ENCODE data around the gene NLGN4Y.

Gene NLGN4Y

DNA sequence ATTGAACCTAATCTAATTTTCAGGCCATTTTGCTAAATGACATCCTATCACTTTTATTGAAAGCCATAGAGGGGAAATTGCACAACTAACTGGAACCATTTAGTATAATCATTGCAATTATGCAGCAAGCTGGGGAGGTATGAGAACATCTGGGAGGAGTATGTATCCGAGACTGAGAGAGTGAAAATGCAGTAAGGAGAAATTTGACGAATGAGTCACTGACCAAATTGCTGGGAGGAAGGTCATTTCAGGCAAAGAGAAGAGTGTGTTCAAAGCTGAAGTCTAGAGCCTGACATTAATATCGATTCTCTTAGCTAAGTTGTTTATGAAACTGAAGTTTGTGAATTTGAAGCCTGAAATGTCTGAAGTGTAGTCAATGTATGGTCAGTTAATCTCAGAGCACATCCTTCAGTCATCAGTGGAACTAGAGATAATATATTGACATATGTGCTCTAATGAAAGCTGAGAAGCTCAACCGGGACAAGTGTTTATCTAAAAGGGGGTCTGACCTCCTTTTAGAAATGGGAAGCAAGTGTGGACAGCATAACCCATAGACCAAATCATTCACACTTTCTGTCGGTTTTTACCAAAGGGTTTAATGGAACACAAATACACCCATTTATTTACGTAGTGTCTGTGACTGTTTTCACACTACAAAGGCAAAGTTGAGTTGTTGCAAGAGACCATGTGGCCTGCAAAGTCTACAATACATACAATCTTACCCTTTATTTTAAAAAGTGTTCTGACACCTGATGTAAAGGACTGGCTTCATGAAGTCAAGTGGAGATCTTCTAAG lies 120.0 kb downstream of the NLGN4Y start:
- DNase-seq (ENCODE audit: low read depth in 2 of 2): no peak

DNA sequence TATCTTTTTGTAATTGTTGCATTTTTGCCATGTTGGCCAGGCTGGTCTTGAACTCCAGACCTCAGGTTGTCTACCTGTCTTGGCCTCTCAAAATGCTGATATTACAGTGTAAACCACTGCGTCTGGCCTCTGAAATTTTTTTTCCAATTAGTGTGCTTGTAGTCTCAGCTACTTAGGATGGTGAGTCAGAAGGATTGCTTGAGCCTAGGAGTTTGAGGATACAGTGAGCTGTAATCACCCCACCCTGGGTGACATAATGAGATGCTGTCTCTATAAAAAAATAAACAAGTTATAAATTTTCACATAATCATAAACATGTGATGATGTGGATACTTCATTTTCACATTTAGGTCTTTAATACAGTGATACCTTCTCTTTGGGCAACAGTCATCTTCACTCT lies 154.9 kb downstream of the NLGN4Y start:
- no peak for DNase-seq (ENCODE audit: low read depth in 2 of 2)

GRCh38 chrY:14694543-14694942 lies 170.2 kb downstream of the NLGN4Y start:
- no peak for DNase-seq (ENCODE audit: low read depth in 2 of 2)

GRCh38 chrY:14708158-14708557 lies 183.8 kb downstream of the NLGN4Y start:
- DNase-seq (ENCODE audit: low read depth in 2 of 2): no peak

DNA sequence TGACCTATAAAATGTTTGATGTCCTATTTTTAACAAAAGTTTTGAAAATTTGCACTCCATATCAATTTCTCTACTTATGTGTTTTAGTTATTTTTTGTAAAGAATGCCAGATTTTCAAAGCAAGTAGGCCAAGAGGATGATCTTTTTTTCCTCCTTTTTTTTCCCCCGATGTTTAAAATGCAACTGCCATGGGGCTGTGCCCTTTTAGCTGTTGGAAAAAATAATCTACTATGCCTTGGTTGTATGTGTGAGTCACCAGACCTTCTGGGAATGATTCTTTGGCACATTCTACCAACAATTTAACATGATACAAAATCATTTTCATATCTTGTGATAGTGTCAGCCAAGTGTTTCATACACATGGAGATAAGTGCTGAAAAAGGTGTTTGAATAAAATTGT lies 217.3 kb downstream of the NLGN4Y start:
- DNase-seq (ENCODE audit: low read depth in 2 of 2): no peak

DNA sequence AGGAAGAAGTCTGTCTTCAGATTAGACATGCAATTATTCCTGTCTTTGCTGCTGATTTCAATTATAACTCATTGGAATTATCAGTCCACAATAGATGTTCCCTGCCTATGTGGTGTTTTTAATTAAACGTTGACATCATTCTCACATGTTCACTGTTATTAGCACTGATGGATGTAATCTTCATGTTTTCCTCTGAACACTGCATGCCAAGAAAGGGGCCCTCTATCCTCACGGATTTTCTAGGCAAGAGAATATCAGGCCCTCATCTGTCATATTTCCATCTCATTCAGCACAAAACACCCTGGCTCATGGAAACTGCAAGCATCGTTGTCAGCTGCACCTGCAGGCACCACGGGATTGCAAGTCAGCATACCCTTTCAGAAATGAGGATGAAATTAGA lies 224.0 kb downstream of the NLGN4Y start:
- no peak for DNase-seq (ENCODE audit: low read depth in 2 of 2)

DNA sequence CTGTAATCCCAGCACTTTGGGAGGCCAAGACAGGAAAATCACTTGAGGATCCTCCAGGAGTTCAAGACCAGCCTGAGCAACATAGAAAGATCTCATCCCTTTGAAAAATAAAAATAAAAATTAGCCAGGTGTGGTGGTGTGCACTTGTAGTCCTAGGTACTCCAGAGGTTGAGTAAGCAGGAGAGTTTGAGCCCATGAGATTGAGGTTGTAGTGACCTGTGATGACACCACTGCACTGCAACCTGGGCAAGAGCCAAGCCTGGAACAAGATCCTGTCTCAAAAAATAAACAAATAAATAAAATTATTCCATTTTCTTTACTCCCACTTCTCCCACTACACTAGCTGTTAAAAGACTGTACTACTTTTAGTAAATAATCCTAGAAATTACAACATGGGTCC lies 231.2 kb downstream of the NLGN4Y start:
- DNase-seq (ENCODE audit: low read depth in 2 of 2): no peak

- DNase-seq (ENCODE audit: low read depth in 2 of 2): no peak
Observed at GRCh38 chrY:14762903-14763302, 238.6 kb downstream of the NLGN4Y start.

GRCh38 chrY:14763600-14763999 lies 239.3 kb downstream of the NLGN4Y start:
- DNase-seq (ENCODE audit: low read depth in 2 of 2): no peak

- no peak for DNase-seq (ENCODE audit: low read depth in 2 of 2)
Observed at GRCh38 chrY:14778208-14778607, 253.9 kb downstream of the NLGN4Y start.

GRCh38 chrY:14793104-14793503 lies 268.8 kb downstream of the NLGN4Y start:
- no peak for DNase-seq (ENCODE audit: low read depth in 2 of 2)

DNA sequence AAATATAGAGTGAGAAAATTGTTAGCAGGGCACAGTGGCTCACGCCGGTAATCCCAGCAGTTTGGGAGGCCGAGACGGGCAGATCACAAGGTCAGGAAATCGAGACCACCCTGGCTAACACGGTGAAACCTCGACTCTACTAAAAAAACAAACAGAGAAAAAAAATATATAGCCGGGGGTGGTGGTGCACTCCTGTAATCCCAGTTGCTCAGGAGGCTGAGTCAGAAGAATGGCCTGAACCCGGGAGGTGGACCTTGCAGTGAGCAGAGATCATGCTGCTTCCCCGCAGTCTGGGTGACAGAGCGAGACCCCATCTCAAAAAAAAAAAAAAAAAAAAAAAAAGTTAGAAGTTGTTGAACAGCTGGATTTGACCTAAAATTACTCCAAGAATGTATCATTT lies 269.3 kb downstream of the NLGN4Y start:
- no peak for DNase-seq (ENCODE audit: low read depth in 2 of 2)

GRCh38 chrY:14798010-14798409 lies 273.7 kb downstream of the NLGN4Y start:
- DNase-seq (ENCODE audit: low read depth in 2 of 2): no peak

- DNase-seq (ENCODE audit: low read depth in 2 of 2): no peak
Observed at GRCh38 chrY:14801096-14801495, 276.8 kb downstream of the NLGN4Y start.

GRCh38 chrY:14802125-14802524 lies 277.8 kb downstream of the NLGN4Y start:
- DNase-seq (ENCODE audit: low read depth in 2 of 2): no peak

DNA sequence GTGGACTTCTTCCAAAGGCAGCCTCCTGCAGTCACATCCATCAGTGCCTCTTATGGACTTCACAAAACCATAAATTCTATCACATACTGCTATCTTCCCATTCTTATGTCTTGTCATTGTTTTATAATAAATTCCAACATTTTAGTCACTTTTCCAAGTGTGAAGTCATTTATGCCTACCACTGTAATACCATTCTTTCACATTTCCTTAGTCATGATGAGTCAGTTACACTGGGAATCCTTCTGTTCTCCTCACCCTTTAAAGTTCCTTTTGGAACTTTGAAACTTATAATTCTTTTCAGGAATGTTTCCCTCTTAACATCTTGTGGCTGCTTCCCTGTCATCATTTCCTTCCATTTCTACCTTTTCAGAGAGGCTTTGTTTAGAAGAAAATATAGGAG lies 279.7 kb downstream of the NLGN4Y start:
- DNase-seq (ENCODE audit: low read depth in 2 of 2): no peak

- DNase-seq (ENCODE audit: low read depth in 2 of 2): no peak
Observed at GRCh38 chrY:14818452-14818851, 294.1 kb downstream of the NLGN4Y start.

DNA sequence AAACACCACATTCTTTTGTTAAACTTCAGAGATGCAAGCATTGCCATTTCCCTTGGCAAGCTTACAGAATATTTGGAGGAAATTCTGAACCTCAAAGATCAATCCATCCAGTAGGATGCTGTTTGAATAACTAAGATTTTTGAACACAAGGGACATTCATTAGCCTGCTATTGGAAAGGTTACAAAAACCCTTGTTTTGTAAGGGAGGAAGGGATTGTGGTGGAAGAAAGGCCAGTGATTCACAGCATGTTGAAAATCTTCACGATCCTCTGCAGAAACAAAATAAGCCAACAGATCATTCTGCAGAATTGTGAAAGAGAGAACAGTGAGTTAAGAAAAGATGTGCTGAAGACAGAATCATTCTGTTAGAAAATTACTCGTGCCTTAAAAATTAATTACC lies 297.9 kb downstream of the NLGN4Y start:
- no peak for DNase-seq (ENCODE audit: low read depth in 2 of 2)

DNA sequence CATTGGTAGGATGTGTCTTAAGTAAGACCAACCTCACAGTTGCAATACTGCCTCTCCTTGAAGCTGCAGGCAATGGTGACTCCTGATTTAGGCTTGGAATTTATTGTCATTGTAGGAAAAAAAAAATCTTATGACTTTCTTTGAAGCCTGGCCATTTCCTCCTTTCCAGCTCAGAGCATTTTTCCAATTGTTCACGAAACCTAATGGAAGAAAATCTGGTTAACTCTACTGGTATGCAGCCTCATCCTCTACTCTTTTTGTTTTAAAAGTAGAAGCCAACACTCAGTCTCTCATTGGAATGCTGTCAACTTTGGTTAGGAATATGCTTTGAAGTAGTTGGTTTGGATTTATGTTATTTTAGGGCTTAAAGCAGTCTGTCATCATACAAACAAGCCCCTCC lies 298.6 kb downstream of the NLGN4Y start:
- DNase-seq (ENCODE audit: low read depth in 2 of 2): no peak

DNA sequence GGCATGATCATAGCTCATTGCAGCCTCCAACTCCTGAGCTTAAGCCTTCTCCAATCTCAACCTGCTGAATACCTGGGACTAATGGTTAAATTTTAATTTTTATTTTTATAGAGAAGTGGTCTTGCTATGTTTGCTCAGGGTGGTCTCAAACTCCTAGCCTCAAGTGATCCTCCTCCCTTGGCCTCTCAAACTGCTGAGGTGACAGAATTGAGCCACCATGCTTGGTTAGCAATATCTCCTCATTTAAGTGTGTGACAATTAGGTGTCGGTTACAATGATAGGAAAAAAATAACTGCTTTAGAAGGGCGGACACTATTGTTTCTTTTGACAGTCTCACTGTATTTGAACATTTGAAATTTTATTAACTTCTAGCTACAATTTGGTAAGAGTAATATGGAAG lies 300.3 kb downstream of the NLGN4Y start:
- DNase-seq (ENCODE audit: low read depth in 2 of 2): no peak

DNA sequence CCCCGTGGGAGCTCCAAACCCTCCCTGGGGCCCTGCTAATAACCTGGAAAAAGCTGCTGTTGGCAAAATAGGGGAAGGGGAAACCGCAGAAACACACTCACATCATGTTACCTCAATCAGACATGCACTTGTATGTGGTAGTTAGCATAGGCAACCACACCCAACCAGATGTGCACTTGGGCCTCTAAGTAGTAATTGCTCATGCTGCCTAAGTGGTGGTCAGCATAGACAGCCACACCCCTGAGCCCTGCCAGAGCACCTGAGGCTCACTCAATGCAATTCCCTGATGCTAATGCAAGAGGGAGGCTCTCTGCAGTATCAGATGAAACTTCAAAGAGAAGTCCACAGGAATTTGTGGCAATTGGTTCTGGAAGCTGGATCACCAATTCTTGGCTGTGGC lies 301.4 kb downstream of the NLGN4Y start:
- no peak for DNase-seq (ENCODE audit: low read depth in 2 of 2)

GRCh38 chrY:14828531-14828930 lies 304.2 kb downstream of the NLGN4Y start:
- no peak for DNase-seq (ENCODE audit: low read depth in 2 of 2)

GRCh38 chrY:14829366-14829885 lies 305.1 kb downstream of the NLGN4Y start:
- no peak for DNase-seq (ENCODE audit: low read depth in 2 of 2)

Measured in stimulated activated CD8-positive, alpha-beta memory T cell treated with anti-CD3 and anti-CD28 coated beads, Interleukin-15, amount 100 ng/mL, for 4 hours (primary cell).